ENCODE measurements around the gene XKR8.

Gene XKR8, protein sequence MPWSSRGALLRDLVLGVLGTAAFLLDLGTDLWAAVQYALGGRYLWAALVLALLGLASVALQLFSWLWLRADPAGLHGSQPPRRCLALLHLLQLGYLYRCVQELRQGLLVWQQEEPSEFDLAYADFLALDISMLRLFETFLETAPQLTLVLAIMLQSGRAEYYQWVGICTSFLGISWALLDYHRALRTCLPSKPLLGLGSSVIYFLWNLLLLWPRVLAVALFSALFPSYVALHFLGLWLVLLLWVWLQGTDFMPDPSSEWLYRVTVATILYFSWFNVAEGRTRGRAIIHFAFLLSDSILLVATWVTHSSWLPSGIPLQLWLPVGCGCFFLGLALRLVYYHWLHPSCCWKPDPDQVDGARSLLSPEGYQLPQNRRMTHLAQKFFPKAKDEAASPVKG

DNA sequence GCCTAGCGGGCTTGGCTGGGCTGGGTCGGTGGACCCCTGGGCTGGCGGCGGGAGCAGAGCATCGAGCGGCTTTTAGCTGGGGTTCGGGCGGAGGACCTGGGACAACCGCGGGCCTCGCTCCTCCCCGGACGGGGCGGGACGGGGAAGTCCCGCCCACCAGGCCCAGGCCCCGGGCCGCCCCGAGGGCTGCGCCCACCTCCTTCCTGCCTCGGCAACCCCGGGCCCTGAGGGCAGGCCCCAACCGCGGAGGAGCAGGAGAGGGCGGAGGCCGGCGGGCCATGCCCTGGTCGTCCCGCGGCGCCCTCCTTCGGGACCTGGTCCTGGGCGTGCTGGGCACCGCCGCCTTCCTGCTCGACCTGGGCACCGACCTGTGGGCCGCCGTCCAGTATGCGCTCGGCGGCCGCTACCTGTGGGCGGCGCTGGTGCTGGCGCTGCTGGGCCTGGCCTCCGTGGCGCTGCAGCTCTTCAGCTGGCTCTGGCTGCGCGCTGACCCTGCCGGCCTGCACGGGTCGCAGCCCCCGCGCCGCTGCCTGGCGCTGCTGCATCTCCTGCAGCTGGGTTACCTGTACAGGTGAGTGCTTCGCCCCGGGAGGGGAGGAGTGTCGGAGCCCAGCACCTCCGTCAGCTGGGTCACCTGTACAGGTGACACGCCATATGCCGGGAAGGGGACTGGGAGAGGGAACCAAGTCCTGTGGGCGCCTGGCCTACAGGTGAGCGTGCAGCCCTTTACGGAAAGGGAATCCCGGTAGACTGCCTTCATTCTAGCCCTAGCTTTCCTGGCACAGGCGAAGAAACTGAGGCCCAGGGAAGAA lies at the start of gene XKR8:
Gene XKR8 (plus strand): TSS at position 182 of the 812 bp plus-strand sequence. CDS start 97 bp downstream, at position 279.
- DNase-seq = peak; percentile 90

- peak; percentile 27 for DNase-seq
These were observed 47.3 kb upstream of the XKR8 start for GRCh38 chr1:27912429-27912828.

- no peak for DNase-seq
These were observed 44.6 kb upstream of the XKR8 start for GRCh38 chr1:27915082-27915575.

DNA sequence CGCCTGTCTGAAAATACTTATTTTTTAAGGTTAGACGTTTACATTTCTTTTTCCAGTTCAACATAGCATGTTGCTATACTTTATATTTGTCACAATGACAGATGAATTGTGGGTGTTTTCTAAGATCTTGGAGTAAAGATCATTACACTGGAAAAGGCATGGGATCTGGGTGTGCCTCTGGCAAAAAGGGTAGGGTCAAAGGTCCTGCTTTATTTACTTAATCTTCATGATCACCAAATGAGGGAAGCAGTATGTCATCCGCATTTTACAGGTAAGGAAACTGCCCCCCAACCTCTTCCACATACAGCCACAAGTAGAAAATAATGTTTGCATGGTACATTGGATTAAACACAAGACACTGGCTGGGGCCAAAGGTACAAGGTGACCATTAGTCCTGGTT lies 37.5 kb upstream of the XKR8 start:
- no peak for DNase-seq

DNA sequence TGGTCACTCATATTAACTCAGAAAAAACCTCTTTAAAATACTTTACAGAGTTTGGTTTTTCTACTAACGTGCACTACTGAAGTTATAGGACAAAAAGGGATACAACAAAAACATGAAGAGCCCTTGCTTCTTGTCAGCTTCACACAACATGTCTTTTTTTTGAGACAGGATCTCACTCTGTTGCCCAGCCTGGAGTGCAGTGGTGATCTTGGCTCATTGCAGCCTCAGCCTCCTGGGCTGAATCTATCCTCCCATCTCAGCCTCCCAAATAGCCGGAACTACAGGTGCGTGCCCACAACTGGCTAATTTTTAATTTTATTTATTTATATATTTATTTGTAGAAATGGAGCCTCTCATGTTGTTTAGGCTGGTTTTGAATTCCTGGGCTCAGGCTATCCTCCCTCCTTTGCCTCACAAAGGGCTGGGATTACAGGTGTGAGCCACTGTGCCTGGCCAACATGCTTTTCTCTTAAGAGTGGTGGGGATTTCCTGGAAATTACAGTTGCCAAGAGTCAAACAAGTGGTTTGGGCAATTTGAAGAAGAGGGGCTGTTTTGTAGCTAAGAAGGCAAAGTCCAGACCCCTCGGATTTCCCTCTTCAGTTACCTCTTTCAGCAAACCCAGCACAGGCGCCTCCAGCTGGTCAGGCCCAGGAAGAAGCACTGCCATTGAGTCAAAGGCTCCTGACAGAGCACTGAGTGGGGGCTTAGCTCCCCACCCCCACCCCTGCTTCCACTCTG lies 31.4 kb upstream of the XKR8 start:
- no peak for DNase-seq

GRCh38 chr1:27931184-27931583 lies 28.6 kb upstream of the XKR8 start:
- DNase-seq = no peak

- no peak for DNase-seq
These were observed 28.0 kb upstream of the XKR8 start for GRCh38 chr1:27931759-27932158.

DNA sequence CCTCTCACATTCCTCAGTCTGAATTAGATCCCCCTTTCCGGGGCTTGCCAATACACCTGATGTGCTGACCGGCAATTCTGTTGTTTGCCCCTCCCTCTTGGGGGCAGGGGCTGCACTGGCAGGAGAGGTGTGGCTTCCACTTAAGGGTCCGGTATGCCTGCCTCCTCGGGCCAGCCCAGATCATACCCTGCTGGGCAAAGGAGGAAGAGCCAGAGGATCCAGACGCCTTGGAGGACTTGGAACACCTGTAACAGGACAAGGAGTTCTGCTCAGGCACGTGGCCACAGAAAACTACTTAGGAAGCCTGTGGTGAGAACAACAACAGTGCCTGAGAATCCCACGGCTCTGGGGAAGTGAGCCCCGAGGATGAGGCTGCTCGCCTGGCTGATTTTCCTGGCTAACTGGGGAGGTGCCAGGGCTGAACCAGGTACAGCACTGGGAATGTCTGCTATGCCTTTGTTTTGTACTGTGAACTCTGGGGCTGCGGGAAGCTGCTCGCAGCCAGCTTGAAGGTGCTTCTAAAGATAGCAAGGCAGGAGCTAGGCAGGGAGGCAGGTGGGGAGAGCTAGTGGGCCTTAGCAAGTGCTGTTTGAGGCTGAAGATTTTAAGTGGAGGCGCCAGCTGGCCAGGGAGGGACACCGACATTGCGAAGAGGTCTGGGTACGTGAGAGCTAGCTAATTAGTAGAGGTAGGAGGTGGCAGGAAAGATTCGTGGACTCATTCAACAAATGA lies 24.8 kb upstream of the XKR8 start, which contains the start of gene SMPDL3B:
Gene SMPDL3B (plus strand): TSS at position 183 of the 732 bp plus-strand sequence. CDS start 184 bp downstream, at position 367.
- DNase-seq = peak; percentile 35

GRCh38 chr1:27935721-27936120 lies 24.1 kb upstream of the XKR8 start:
- no peak for DNase-seq

GRCh38 chr1:27936370-27936769 lies 23.4 kb upstream of the XKR8 start:
- no peak for DNase-seq

GRCh38 chr1:27937524-27937836 lies 22.3 kb upstream of the XKR8 start:
- no peak for DNase-seq

DNA sequence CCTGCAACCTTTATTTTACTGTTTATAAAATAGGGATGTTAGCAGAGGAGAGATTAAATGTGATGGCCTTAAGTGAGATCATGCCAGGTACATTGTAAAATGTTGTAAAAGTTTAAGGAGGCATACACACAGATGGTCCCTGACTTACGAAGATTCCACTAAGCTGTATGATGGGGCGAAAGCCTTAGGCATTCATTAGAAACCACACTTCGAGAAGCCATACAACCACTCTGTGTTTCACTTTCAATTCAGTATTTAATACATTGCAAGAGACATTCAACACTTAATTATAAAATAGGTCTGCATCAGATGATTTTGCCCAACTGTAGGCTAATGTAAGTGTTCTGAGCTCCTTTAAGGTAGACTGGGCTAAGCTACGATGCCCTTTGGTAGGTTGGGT lies 21.3 kb upstream of the XKR8 start:
- DNase-seq = no peak

DNA sequence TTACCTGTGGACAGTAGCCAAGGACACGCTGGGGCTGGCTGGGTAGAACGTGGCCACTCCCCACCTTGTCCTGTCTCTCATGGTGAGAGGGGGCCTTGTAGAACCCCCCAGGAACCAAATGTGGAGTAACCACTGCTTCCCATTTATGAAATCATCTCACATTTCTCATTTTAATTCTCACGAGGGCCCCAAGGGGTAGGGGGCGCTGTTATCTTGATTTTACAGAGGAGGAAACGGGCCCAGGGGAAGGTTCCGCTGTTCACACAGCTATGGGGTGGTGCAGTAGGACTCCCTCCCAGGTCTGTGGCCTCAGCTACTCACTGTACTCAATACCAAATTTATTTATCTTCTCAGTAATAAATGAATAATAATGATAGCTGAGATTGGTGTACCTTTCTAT lies 19.5 kb upstream of the XKR8 start:
- peak; percentile 83 for DNase-seq

DNA sequence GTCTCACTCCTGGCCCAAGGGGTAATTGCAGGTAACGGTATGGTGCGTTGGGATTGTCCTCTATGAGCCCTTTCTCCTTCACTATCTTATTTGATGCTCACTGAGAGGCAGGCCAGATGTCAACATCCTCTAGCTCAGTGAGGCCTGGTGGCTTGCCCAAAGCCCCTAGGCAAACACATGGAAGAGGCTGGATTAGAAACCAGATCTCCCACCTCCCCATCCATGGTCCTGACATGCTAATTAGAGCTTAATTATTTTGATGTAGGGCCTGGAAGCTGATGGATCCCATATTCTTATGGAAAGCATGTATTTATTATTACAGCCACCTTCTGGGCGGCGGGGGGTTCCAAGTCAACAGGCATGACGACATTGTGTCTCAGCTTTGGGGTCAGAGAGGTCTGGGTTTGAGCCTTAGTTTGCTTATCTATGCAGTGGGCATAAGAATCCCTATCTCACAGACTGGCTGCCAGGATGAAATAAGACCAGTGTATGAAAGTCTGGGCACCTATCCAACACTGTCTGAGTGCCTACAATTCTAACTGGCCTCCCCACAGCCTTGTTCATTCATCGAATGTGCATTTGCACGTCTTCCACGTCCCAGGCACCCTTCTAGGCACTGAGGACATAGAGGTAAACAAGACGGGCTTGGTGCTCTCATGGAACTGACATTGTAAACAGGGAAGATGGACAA lies 18.8 kb upstream of the XKR8 start:
- DNase-seq = no peak

- no peak for DNase-seq
These were observed 17.9 kb upstream of the XKR8 start for GRCh38 chr1:27941671-27942540.

- DNase-seq = no peak
These were observed 14.8 kb upstream of the XKR8 start for GRCh38 chr1:27945020-27945419.

DNA sequence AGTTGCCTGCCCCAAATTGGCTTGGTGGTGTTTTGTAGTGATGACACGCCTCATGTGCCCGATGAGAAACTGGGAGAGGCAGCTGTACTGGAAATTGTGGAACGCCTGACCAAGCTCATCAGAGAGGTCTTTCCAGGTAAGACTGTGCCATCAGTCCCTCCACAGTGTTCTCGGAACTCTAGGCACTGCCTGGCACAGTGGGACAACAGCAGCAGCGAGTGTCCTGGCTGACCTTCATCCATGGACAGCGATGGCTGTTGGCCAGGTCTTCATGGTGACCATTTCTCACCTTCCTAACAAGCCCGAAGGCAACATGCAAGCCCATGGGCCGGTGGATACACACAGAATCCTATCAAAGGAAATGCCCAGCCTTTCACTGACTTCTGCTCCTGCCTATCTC lies 10.7 kb upstream of the XKR8 start:
- no peak for DNase-seq

DNA sequence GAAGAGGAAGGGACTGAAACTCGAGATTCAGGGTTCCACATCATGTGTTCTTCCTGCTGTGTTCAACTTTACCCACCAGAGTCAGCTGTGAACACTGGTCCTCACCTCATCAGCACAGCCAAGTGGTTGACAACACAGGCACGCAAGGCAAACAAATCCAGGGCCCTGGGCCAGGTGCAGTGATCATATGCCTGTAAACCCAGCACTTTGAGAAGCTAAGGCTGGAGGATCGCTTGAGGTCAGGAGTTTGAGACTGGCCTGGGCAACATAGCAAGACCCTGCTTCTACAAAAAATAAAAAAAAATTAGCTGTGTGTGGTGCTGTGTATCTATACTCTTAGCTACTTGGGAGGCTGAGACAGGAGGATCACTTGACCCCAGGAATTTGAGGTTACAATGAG lies 8.4 kb upstream of the XKR8 start:
- no peak for DNase-seq

DNA sequence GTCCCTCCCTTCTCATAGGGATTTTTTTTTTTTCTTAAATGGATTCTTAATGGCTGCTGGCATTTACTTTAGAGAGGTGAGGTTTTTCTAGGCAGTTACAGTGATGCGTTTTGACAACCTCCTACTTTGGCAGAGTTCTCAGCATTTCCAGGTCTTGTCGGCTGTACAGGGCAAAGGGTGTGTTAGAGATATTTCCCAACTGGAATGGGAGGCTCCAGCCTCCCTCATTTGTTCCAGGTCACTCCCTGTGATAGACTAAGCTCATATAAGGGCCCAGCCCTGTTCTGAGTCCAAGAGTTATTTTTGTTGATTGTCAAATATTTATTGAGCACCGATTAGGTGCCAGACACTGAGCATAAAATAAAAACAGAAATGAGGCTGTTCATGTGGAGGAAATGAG lies 7.6 kb upstream of the XKR8 start:
- no peak for DNase-seq

DNA sequence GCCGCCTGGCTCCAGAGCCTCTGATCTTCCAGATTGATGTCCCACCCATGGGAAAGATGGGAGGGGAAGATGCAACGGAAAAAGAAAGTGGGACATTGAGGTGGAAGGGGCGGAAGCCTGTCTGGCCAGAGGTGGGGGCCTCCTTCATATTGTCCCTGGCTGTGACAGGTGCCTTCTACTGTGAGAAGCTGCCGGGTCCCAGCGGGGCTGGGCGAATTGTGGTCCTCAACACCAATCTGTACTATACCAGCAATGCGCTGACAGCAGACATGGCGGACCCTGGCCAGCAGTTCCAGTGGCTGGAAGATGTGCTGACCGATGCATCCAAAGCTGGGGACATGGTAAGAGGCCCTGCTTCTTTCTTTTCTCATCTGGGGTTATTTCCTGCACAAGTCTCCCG lies 5.6 kb upstream of the XKR8 start:
- no peak for DNase-seq

DNA sequence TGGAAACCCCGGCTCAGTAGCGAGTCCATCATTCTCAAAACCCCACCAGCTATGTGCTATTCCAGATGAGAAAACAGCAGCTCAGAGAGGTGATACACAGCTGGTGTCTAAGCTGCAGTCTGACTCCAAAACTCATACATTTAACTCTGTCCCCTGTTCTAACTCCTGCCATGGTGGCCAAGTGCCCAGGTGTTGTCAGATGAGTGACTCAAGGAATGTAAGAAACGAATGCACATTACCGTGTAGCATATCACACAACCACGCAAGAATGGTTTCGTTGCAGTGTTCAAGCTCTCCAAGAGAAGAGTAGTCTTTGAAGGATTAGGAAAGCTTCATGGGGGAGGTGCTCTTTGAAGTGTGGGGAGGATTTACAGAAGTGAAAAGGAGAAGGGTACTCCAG lies 4.7 kb upstream of the XKR8 start:
- DNase-seq = no peak
